GM12891 (cell line): ENCODE measurements around the gene LRRC47.

Source experiments
- DNase-seq: peaks from one replicate; pipeline ENCODE4 v3.0.0; 2011; ENCODE audit warnings: low spot score; ENCODE audit not compliant: insufficient read length
- FAIRE-seq: peaks from 2 replicates; lab custom pipeline; 2011; peaks lifted over from hg19 to GRCh38; lab: Jason Lieb, UNC
- PAX5 ChIP-seq: IDR thresholded peaks from 2 replicates; pipeline ENCODE4 v1.6.1; 2011; ENCODE audit warnings: low read length, moderate library complexity, mild to moderate bottlenecking; ENCODE audit not compliant: insufficient read depth, severe bottlenecking
- POLR2A ChIP-seq: IDR thresholded peaks from 2 replicates; pipeline ENCODE4 v1.6.1; 2011; ENCODE audit warnings: low read depth, low read length, control low read depth
- POLR2AphosphoS5 ChIP-seq: IDR thresholded peaks from 2 replicates; pipeline ENCODE4 v1.6.1; 2011; ENCODE audit warnings: low read depth, low read length, control low read depth
- POU2F2 ChIP-seq: IDR thresholded peaks from 2 replicates; pipeline ENCODE4 v1.6.1; 2011; ENCODE audit warnings: low read depth, mild to moderate bottlenecking, control low read depth, low read length, moderate library complexity
- SPI1 ChIP-seq: IDR thresholded peaks from 2 replicates; pipeline ENCODE4 v1.6.1; 2011; ENCODE audit warnings: low read depth, low read length, control low read depth
- TAF1 ChIP-seq: IDR thresholded peaks from 2 replicates; pipeline ENCODE4 v1.6.1; 2011; ENCODE audit warnings: low read depth, low read length, control low read depth

The LRRC47 gene

DNA sequence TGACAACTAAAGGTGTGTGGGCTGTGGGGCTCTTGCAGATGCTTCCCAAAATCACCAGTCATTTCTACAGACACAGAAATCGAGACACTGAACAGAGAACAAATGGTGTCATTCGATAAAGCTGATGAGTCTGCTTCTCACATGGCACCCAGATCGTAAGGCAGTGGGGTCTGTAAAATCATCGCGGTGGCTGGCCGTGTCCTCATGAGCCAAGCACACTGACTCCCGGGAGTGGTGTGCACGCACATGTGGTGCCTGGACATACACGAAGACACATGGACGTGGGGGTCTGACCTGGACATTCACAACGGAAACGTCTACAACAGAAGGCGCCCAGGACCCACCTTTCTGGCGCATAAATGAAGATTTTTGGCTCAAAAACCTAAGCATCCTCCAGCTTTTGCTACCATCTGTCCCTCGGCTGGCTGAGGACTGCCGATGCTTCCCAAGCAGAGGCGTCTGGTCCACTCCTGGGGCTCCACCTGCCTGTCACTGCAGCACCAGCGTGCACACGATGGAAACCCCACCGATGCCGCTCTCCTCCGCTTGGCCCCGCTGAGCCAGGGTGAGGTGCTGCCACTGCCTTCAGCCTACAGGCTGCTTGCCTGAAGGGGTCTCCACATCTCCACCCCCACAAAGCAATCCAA, 16.9 kb downstream of the LRRC47 start:
- FAIRE-seq (no peak), DNase-seq (no peak)
- TF ChIP-seq PAX5 (no peak), POLR2A (no peak), TAF1 (no peak), POU2F2 (no peak), SPI1 (no peak), POLR2AphosphoS5 (no peak)

DNA sequence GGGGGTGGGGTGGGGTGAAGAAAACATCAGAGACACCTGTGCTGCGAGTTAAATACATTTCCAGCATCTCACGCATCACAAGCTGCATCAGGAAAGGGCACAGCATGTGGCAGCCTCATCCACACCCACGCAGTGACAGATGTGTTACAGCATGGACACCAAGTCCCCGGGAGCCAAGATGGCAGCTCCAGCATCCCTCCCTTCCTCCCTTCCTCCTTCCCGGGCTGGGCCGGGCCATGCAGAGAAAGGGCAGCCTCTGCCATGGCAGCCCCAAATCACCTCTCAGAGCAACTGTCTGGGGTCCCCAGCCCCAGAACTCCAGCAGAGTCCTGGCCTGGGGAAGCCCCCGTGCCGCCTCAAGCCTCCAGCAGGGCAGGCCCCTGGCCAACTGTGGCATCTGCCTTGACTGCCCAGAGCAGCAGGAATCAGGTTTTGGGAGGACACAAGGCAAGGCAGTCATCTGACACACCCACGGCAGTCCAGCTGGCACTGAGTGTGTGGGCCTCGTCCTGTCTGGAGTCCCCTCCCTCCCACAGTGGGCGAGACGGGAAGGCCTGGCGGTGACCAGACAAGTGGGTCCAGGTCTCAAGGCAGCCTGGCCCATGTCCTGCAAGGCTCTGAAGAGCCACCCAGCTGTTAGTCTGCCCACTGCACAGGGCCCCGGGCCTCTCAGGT, 17.6 kb downstream of the LRRC47 start:
- no peak for FAIRE-seq
- peak; percentile 43; the same call in 1 of the 2 replicates for TF ChIP-seq POLR2AphosphoS5
- no peak for TF ChIP-seq SPI1
- no peak for TF ChIP-seq TAF1
- TF ChIP-seq POU2F2, result no peak
- TF ChIP-seq POLR2A, result peak; percentile 24; the same call in 1 of the 2 replicates
- no peak for TF ChIP-seq PAX5
- no peak for DNase-seq

GRCh38 chr1:3777647-3778589, 18.4 kb downstream of the LRRC47 start:
- TF ChIP-seq POLR2AphosphoS5 (no peak), POU2F2 (no peak)
- no peak for FAIRE-seq
- no peak for DNase-seq

GRCh38 chr1:3777078-3777547, 19.2 kb downstream of the LRRC47 start:
- DNase-seq (no peak), FAIRE-seq (no peak)
- TF ChIP-seq POLR2AphosphoS5, result no peak
- TF ChIP-seq POLR2A, result no peak
- TF ChIP-seq TAF1, result no peak
- no peak for TF ChIP-seq SPI1
- TF ChIP-seq PAX5, result no peak
- TF ChIP-seq POU2F2, result no peak

DNA sequence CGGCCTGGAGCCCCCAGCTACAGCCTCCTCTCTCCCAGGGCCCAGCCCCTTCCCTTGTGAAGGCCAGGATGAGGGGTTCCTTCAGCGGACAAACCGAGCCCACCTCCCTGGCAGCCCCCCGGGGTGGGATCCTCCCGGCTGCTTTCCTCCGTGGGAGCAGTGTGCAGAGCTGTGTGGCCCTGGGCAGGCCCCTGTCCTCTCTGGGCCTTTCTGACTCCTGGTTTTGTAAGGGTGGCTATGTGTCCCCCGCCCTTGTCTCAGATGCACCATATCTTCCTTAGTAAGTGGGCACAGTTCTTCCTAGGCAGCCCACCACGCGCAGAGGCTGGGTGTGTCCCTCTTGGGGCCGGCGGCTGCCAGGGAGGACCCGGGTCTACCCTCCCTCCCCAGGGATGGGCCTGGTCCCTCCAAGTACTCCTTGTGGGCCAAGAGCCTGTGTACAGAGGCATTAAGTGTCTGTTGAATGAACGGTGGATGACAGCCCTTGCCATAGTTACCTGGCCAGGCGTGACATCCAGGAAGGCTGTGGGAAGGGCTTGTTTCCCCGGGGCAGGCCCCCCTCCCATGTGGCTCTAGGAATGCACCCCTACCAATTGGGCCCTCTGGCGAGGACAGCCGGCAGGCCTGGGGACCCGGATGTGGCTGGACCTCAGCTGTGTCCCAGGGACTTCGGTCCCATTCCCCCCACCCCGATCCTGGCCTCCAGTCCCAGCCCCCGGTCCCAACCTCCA, 19.9 kb downstream of the LRRC47 start:
- DNase-seq (no peak), FAIRE-seq (no peak)
- TF ChIP-seq PAX5 (no peak), POLR2AphosphoS5 (no peak), POLR2A (no peak), SPI1 (no peak), POU2F2 (no peak), TAF1 (no peak)

DNA sequence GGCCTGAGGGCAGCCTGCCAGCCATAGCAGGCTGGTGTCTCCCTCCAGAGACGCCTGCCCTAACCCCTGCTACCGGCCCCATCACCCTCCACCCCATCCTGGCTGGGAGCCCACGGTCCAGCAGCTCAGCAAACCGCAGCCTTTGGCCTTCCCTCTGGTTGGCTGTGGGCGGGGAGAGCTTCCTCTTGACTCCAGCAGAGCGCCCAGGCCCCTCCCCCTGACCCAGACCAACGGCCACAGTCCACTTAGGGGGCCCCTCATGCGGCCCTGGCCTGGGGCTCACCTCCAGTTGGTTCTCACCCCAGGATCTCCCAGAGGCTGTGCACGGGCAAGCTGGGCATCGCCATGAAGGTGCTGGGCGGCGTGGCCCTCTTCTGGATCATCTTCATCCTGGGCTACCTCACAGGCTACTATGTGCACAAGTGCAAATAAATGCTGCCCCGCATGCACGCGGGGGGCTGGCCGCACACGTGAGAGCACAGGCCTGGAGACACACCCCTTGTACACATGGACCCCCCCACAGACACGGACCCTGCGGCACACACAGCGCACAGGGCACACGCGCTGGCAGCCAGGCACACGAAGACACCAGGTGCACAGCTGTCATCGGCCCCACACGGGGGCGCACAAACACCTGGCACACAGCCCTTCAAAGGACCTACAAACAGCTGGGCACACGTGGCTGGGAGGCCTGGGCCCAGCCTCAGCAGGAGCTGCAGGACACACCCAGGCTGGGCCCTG, 20.6 kb downstream of the LRRC47 start:
- DNase-seq, result peak; percentile 86
- TF ChIP-seq TAF1 (no peak), POLR2A (no peak), SPI1 (no peak), POU2F2 (no peak), PAX5 (no peak), POLR2AphosphoS5 (no peak)
- FAIRE-seq, result peak; percentile 92

GRCh38 chr1:3774946-3775489, 21.3 kb downstream of the LRRC47 start:
- DNase-seq, result no peak
- FAIRE-seq, result no peak
- TF ChIP-seq SPI1, result no peak
- no peak for TF ChIP-seq POLR2AphosphoS5
- no peak for TF ChIP-seq TAF1
- no peak for TF ChIP-seq POU2F2
- no peak for TF ChIP-seq PAX5
- TF ChIP-seq POLR2A, result no peak

- TF ChIP-seq POLR2AphosphoS5 (no peak), POLR2A (no peak), POU2F2 (no peak), TAF1 (no peak), PAX5 (no peak), SPI1 (no peak)
- FAIRE-seq (no peak), DNase-seq (no peak)
Observed at GRCh38 chr1:3774276-3774945, 21.9 kb downstream of the LRRC47 start.
